ENCODE measurements around the gene SDCCAG8. TPM values are rescaled to one million over a fixed set of nuclear protein-coding genes. Genes with fewer than 3 reads are reported as not detected.

SDCCAG8 gene
- total RNA-seq, 1 donor from 2014 or later = 97.1 TPM

- no peak overlapping the region for H3K27ac ChIP-seq
Observed at GRCh38 chr1:243471754-243472745, 216.2 kb downstream of the SDCCAG8 start.

GRCh38 chr1:243473227-243474135 is 217.6 kb downstream of the SDCCAG8 start:
- TF ChIP-seq CTCF (IDR thresholded peaks at IDR 0.05) = no peak
- DNase-seq (ENCODE audit: low spot score in 2 of 2) = no peak
- H3K36me3 ChIP-seq = peaks cover 0 to 4% of the 10 kb centered on the region in 2 donors
- H3K4me1 ChIP-seq = no peaks in the 10 kb centered on the region
- intact Hi-C loops (cut with DNase I) = no loop called here
- peak overlapping the region; percentile 30 to 55 for H3K4me3 ChIP-seq
- H3K27me3 ChIP-seq = no peaks in the 10 kb centered on the region
- no peak overlapping the region for H3K27ac ChIP-seq
- H3K9me3 ChIP-seq = no peaks in the 10 kb centered on the region

More at GRCh38 chr1:243471754-243472745, 216.2 kb downstream of the SDCCAG8 start:
- intact Hi-C loops (cut with DNase I) = no loop called here
- Histone ChIP-seq H3K27me3 (no peaks in the 10 kb centered on the region), H3K4me1 (no peaks in the 10 kb centered on the region), H3K4me3 (no peak overlapping the region), H3K9me3 (no peaks in the 10 kb centered on the region), H3K36me3 (peaks cover 0 to 4% of the 10 kb centered on the region in 2 donors)
- no peak for DNase-seq (ENCODE audit: low spot score in 2 of 2)
- no peak for TF ChIP-seq CTCF (IDR thresholded peaks at IDR 0.05)

DNA sequence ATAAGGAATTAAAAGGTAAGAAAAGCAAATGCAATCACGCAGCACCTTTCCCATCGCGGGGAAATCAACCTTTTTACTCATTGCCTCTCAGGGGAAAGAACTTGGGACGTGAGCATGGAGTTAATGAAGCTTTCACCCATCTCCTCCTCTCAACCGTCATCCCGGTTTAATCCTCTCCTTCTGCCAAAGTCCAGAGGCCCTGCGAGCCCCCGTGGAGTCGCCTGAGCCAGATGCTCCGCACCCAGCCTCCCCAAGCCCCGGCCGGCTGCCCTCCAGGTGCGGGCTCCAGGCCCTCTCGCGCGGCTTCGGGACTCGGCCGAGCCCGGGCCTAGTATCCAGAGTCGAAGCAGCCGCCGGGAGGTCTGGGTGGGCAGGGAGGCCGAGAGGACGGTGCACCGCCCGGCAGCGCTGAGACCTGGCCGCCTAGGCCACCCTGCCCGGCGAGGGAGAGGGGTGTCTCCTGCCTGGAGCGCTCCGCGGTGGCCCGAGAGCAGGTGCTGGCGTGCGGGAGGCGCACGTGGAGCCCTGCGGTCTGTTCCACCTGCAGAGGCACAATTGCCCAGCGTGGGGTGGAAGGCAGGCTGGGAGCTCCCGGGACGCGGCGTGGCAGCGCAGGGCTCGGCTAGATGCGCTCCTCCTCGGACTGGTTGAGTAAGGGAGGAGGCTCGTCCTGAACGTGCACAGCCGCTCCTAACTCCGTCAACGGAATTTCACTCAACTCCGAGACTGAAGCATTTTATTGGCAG is 218.5 kb downstream of the SDCCAG8 start:
- Histone ChIP-seq H3K4me1 (no peaks in the 10 kb centered on the region), H3K27ac (no peak overlapping the region), H3K4me3 (peak overlapping the region in 1 of 2 donors; percentile 55), H3K9me3 (no peaks in the 10 kb centered on the region), H3K27me3 (no peaks in the 10 kb centered on the region), H3K36me3 (peaks cover 0 to 4% of the 10 kb centered on the region in 2 donors)
- DNase-seq (ENCODE audit: low spot score in 2 of 2) = no peak
- TF ChIP-seq CTCF (IDR thresholded peaks at IDR 0.05) = no peak
- intact Hi-C loops (cut with DNase I) = no loop called here

GRCh38 chr1:243474906-243475305 is 219.1 kb downstream of the SDCCAG8 start:
- H3K27me3 ChIP-seq = no peaks in the 10 kb centered on the region

More at GRCh38 chr1:243474906-243475305, 219.1 kb downstream of the SDCCAG8 start:
- H3K4me3 ChIP-seq = no peak overlapping the region
- H3K9me3 ChIP-seq = no peaks in the 10 kb centered on the region
- intact Hi-C loops (cut with DNase I) = no loop called here
- TF ChIP-seq CTCF (IDR thresholded peaks at IDR 0.05) = no peak
- no peak for DNase-seq (ENCODE audit: low spot score in 2 of 2)
- no peak overlapping the region for H3K27ac ChIP-seq
- H3K36me3 ChIP-seq = peaks cover 0 to 4% of the 10 kb centered on the region in 2 donors
- no peaks in the 10 kb centered on the region for H3K4me1 ChIP-seq
